Uterus (tissue), 2 donors: ENCODE results near the gene AP2A1.

Experiments
- POLR2A ChIP-seq, 2 donors: fragments of 450-650 bp; IDR thresholded peaks; one replicate each; pipeline ENCODE4 v1.6.1; 2016; ENCODE audit warnings: antibody characterized with exemption in 2 of 2, mild to moderate bottlenecking in 1 of 2, moderate library complexity in 1 of 2
- TF ChIP-seq, protein P1 (sequence below), 4 experiments: fragments of 200-600 bp in 2 of 4; fragments of 450-650 bp in 2 of 4; sonication (generic) in 2 of 4; IDR thresholded peaks; one replicate each; pipeline ENCODE4 v1.5.1; 2016 to 2019; ENCODE audit warnings: antibody characterized with exemption in 4 of 4, mild to moderate bottlenecking in 2 of 4, moderate library complexity in 1 of 4

- TF ChIP-seq, protein P1, sequence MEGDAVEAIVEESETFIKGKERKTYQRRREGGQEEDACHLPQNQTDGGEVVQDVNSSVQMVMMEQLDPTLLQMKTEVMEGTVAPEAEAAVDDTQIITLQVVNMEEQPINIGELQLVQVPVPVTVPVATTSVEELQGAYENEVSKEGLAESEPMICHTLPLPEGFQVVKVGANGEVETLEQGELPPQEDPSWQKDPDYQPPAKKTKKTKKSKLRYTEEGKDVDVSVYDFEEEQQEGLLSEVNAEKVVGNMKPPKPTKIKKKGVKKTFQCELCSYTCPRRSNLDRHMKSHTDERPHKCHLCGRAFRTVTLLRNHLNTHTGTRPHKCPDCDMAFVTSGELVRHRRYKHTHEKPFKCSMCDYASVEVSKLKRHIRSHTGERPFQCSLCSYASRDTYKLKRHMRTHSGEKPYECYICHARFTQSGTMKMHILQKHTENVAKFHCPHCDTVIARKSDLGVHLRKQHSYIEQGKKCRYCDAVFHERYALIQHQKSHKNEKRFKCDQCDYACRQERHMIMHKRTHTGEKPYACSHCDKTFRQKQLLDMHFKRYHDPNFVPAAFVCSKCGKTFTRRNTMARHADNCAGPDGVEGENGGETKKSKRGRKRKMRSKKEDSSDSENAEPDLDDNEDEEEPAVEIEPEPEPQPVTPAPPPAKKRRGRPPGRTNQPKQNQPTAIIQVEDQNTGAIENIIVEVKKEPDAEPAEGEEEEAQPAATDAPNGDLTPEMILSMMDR (IDR thresholded peaks at IDR 0.05) = no peak
- no peak for TF ChIP-seq POLR2A (IDR thresholded peaks at IDR 0.05)
Measured at GRCh38 chr19:49816590-49816989, 49.8 kb downstream of the AP2A1 start.
